ENCODE measurements around the gene EPC2.

DNA sequence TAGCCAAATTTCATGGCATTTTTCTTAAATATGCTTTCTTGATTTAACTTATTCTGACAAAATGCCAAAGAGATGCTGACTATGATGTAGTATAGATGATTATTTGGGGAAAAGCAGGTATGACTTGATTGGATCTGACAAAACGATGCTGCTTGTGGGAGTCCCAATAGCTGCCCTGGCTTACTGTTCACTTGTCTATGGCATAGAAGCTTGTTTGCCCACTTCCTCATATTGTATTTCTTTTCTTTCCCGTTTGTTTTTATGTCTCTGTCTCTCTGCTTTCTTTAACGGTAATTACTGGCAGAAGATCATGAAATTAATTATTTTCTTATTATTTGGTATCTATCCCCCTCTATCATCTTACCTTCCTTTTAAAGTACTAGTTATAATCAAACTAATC, 43.0 kb downstream of the EPC2 start:
- TF ChIP-seq, protein P1, sequence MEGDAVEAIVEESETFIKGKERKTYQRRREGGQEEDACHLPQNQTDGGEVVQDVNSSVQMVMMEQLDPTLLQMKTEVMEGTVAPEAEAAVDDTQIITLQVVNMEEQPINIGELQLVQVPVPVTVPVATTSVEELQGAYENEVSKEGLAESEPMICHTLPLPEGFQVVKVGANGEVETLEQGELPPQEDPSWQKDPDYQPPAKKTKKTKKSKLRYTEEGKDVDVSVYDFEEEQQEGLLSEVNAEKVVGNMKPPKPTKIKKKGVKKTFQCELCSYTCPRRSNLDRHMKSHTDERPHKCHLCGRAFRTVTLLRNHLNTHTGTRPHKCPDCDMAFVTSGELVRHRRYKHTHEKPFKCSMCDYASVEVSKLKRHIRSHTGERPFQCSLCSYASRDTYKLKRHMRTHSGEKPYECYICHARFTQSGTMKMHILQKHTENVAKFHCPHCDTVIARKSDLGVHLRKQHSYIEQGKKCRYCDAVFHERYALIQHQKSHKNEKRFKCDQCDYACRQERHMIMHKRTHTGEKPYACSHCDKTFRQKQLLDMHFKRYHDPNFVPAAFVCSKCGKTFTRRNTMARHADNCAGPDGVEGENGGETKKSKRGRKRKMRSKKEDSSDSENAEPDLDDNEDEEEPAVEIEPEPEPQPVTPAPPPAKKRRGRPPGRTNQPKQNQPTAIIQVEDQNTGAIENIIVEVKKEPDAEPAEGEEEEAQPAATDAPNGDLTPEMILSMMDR (conservative IDR thresholded peaks at IDR 0.05; ENCODE audit: low read length), result no peak
- TF ChIP-seq EZH2phosphoT487 (IDR thresholded peaks at IDR 0.05; ENCODE audit: borderline replicate concordance, low read depth, low read length), result no peak
